ENCODE data around the gene ESPNL.

Gene ESPNL

DNA sequence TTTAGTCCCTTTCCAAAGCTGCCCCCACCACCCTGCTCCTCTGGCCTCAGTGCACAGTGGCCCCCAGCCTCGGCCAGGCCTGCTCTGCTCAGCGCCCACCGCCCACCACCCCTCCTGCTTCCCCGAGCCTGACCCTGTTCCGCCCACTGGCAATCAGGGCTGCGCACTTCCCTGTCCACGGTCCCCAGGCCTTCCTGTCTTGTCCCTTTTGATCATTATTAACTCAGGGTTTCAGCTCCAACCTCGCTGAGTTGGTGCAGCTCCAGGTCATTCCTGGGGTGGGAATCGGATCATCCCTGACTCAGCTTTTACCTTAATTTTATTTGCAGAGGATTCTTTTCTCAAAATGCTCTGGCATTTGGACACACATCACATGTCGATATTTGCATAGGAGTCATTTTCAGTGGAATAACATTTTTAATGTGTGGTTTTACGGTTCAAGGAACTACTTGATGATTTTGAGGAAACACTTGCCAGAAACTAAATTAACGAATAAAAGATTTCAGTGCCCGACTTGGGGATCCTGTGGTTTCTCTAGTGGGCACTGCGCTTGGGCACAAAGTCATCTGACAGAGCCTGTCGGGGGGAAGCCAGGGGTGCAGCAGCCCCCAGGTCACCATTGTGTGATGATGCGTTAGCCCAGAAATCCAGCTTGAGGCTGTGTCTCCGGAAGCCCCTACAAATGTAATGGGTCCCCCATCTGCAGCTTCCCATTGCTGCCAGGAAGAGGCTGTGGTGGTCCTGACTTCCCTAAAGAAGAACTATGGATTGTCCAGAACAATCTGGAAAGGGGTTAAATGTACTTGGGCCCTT, 1.0 kb upstream of the ESPNL start:
- no peak for DNase-seq

DNA sequence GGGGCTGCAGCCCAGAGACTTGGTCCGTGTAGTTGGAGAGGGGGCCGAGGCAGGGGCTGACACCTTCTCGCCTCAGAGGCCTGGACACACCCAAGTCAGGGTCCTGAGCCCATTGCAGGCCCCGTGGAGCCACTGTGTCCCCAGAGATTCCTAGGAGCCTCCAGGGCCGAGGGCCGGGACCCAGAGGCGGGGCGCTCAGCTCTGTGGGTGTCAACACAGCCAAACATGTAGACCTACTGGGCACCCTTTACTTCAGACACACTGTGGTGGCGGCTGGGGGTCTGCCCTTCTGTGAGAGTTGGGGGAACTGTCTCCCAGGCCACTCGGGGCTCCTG, 459 bp upstream of the ESPNL start:
- no peak for DNase-seq

GRCh38 chr2:238100821-238101771, 956 bp downstream of the ESPNL start:
- DNase-seq = no peak

GRCh38 chr2:238101891-238102841, 2.0 kb downstream of the ESPNL start:
- DNase-seq = no peak

- DNase-seq = no peak
Measured at GRCh38 chr2:238102865-238103264, 2.7 kb downstream of the ESPNL start.

GRCh38 chr2:238103465-238104225, 3.5 kb downstream of the ESPNL start:
- no peak for DNase-seq

DNA sequence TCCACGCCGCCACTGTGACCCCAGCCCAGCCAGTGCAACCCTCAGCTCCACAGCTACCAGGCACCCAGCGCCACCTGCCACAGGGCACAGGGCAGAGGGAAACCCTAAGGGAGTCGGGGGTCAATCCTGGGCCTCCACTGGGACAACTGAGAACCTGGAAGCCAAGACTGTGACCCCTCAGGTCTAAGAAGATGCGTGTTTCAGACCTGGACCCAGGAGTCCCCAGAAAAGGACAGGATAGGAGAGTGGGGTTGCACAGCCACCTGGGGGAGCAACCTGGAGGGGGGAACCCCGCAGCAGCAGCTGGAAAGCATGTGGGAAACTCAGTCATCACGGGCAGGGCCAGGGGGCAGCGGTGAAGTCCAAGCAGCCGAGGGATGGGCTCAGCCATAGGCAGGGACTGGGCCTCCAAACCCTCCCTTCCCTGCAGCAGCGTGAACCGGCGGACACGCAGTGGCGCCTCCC, 4.1 kb downstream of the ESPNL start:
- DNase-seq = no peak

DNA sequence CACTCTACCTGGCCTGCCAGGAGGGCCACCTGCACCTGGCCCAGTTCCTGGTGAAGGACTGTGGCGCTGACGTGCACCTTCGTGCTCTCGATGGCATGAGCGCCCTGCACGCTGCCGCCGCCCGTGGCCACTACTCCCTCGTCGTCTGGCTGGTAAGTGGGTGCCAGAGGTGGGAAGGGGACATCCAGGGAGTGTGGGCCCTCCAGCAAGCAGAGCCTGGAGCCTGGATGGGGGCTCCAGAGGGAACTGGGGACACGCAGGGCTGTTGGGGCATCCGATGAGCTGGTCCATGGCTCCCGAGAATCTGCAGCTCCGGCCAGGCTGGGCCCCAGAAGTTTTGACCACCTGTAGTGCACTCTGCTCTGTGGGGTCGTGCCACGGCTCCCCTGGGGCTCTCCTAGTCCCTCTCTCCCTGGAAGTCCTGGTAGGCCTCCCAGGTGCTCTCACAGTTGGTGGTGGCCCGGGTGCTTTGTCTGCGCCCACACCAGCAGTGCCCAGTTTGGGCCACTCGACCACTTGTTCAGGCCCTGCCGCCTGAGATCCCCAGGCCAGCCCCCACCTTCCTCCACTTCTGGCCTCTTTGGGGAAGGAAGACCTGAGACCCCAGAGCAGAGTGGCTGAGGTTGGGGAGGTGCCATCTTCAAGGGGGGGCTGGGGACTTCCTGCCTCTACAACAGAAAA, 4.7 kb downstream of the ESPNL start:
- DNase-seq = no peak

- peak in 3 of 58 donors; percentile 16 to 42 (median 17) for DNase-seq
Measured at GRCh38 chr2:238105506-238106338, 5.6 kb downstream of the ESPNL start.

DNA sequence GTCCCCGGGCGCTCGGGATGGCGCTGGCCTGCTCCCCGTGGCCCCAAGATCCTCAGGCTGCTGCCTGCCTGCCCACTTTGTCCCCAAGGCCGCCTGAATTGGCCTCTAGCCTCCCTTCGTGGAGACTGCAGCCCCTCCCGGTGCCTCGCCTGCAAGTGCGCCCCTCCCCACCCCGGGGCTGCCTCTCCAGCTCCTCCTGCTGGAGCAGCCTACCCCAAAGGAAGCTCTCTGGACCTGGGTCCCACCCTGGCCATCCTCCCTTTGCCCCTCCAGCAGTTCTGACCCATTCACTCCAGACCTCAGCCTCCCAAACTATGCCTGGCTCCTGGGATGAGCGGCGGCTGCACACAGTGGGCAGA, 6.2 kb downstream of the ESPNL start:
- DNase-seq = no peak

GRCh38 chr2:238106698-238107524, 6.8 kb downstream of the ESPNL start:
- DNase-seq = no peak

- no peak for DNase-seq
Measured at GRCh38 chr2:238107525-238108422, 7.6 kb downstream of the ESPNL start.

DNA sequence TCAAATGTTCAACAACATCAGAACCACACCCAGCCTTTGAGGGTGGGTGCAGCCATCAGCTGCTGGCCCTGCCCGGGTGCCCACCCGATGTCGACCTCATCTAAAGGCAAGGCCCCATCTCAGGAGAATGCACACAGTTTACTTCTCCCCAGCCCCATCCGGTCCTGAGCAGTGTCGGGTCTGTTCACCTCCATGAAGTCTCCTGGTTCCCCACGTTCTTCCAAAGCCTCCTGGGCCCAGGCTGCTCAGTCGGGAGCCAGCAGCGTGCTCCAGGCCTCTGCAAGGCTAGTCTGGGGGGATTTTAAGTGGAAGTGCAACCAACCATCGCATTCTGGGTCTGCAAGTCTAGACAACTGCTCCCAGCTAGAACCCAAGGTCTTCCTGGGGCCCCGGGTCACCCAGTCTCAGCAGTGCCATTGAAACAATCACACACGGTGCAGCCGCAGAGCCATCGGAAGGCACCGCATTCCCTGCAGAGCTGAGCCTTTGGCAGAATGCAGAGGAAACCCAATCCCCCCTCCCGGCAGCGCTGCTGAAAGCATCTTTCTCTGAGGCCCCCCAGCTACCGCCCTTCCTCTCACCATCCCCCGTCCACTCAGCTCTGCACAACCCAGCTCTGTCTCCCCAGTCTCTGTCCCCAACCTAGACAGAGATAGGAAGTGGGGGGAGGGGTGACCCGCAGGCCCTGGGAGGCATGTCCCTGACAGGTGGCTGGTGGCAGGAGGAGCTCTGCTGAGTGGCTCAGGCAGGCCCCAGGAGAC, 8.5 kb downstream of the ESPNL start:
- no peak for DNase-seq

DNA sequence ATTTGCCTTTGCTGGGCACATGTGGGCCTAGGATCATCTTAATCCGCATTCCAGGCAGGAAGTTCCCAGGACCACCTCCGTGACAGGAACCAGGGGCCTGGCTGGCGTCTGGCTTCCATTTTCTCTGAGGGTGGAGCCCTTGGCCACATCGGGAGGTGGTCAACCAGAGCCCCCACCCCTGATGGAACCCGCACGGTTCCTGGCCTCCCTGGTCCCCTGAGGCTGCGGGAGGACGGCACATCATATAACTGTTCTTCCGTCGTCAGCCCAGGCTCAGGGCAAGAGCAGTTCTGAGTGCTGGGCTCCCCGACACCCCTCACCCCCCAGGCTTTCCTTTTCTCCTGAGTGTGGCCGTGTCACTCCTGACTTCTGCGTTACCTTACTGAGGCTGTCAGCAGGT, 13.5 kb downstream of the ESPNL start:
- no peak for DNase-seq

- DNase-seq = no peak
Measured at GRCh38 chr2:238114331-238114841, 14.2 kb downstream of the ESPNL start.

Data from anterior cingulate cortex (tissue), 58 donors.